ENCODE results near the gene VAV2.

GRCh38 chr9:133830711-133831110, 161.4 kb downstream of the VAV2 start:
- TF ChIP-seq, protein P1, sequence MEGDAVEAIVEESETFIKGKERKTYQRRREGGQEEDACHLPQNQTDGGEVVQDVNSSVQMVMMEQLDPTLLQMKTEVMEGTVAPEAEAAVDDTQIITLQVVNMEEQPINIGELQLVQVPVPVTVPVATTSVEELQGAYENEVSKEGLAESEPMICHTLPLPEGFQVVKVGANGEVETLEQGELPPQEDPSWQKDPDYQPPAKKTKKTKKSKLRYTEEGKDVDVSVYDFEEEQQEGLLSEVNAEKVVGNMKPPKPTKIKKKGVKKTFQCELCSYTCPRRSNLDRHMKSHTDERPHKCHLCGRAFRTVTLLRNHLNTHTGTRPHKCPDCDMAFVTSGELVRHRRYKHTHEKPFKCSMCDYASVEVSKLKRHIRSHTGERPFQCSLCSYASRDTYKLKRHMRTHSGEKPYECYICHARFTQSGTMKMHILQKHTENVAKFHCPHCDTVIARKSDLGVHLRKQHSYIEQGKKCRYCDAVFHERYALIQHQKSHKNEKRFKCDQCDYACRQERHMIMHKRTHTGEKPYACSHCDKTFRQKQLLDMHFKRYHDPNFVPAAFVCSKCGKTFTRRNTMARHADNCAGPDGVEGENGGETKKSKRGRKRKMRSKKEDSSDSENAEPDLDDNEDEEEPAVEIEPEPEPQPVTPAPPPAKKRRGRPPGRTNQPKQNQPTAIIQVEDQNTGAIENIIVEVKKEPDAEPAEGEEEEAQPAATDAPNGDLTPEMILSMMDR (conservative IDR thresholded peaks at IDR 0.05; ENCODE audit: low read depth, low read length) = no peak
- TF ChIP-seq EZH2 (IDR thresholded peaks at IDR 0.05; ENCODE audit: low read length, unreplicated experiment) (no peak), EZH2phosphoT487 (IDR thresholded peaks at IDR 0.05; ENCODE audit: borderline replicate concordance, low read length) (no peak)
